Adipose tissue (tissue), 3 donors: ENCODE results near the gene FGF19. TPM values are rescaled to one million over a fixed set of nuclear protein-coding genes. Genes with fewer than 3 reads are reported as not detected.

Experiments
- H3K27ac ChIP-seq: one replicate; pipeline ENCODE4 v1.5.1; 2013; ENCODE audit warnings: low read depth, low read length
- WGBS, 3 donors: extraction: QIAGEN DNeasy Blood & Tissue Kit; methylation state at CpG; one replicate each; pipeline ENCODE4 v1.1.7; 2013; 5-methylcytosine and 5-hydroxymethylcytosine counted together
- polyA plus RNA-seq, 3 donors: library from polyadenylated mRNA; stranded (reverse); fragments of 200-250 nt; gene quantifications; one replicate each; pipeline ENCODE4 v1.2.3, GENCODE V29; 2013
- donor health status: healthy with polysubstance abuse.
- donor health status: Bipolar disorder and iron deficiency.
- donor health status: healthy.

FGF19 gene
- polyA plus RNA-seq, 3 donors = not detected

GRCh38 chr11:69721745-69722144 lies 17.9 kb upstream of the FGF19 start:
- 22 to 42% (median 30%) methylated on average over 9 of the region's 9 CpGs for WGBS, 3 donors

GRCh38 chr11:69721106-69721505 lies 17.3 kb upstream of the FGF19 start:
- WGBS, 3 donors = 26 to 51% (median 32%) methylated on average over 14 of the region's 14 CpGs
- no peak overlapping the region for H3K27ac ChIP-seq

More at GRCh38 chr11:69721745-69722144, 17.9 kb upstream of the FGF19 start:
- H3K27ac ChIP-seq = no peak overlapping the region

- WGBS, 3 donors = 66 to 83% (median 78%) methylated on average over 8 of the region's 8 CpGs
- H3K27ac ChIP-seq = no peak overlapping the region
These were observed 15.1 kb upstream of the FGF19 start for GRCh38 chr11:69718912-69719311.

GRCh38 chr11:69718147-69718546 lies 14.3 kb upstream of the FGF19 start:
- WGBS, 3 donors = 4 to 5% (median 4%) methylated on average over 13 of the region's 13 CpGs
- H3K27ac ChIP-seq = no peak overlapping the region

GRCh38 chr11:69716891-69717747 lies 13.3 kb upstream of the FGF19 start:
- 41 to 63% (median 55%) methylated on average over 5 to 6 of the region's 6 CpGs for WGBS, 3 donors
- H3K27ac ChIP-seq = no peak overlapping the region

- 74 to 83% (median 81%) methylated on average over 11 of the region's 11 CpGs for WGBS, 3 donors
- H3K27ac ChIP-seq = no peak overlapping the region
These were observed 12.3 kb upstream of the FGF19 start for GRCh38 chr11:69716099-69716498.

GRCh38 chr11:69715446-69715845 lies 11.6 kb upstream of the FGF19 start:
- H3K27ac ChIP-seq = no peak overlapping the region
- WGBS, 3 donors = 81 to 84% (median 82%) methylated on average over 19 of the region's 19 CpGs

GRCh38 chr11:69711822-69712801 lies 8.3 kb upstream of the FGF19 start:
- WGBS, 3 donors = 44 to 63% (median 51%) methylated on average over 26 to 28 of the region's 28 CpGs
- no peak overlapping the region for H3K27ac ChIP-seq

- WGBS, 3 donors = 58 to 63% (median 62%) methylated on average over 15 of the region's 15 CpGs
- no peak overlapping the region for H3K27ac ChIP-seq
These were observed 5.0 kb upstream of the FGF19 start for GRCh38 chr11:69708736-69709401.

- 34 to 37% (median 35%) methylated on average over 7 of the region's 7 CpGs for WGBS, 3 donors
- H3K27ac ChIP-seq = no peak overlapping the region
These were observed 3.4 kb upstream of the FGF19 start for GRCh38 chr11:69707176-69707575.

- WGBS, 3 donors = 44 to 54% (median 51%) methylated on average over 20 of the region's 20 CpGs
- H3K27ac ChIP-seq = no peak overlapping the region
These were observed 2.3 kb upstream of the FGF19 start for GRCh38 chr11:69705901-69706787.

- 6 to 26% (median 19%) methylated on average over 18 of the region's 18 CpGs for WGBS, 3 donors
- H3K27ac ChIP-seq = no peak overlapping the region
These were observed 1.6 kb upstream of the FGF19 start for GRCh38 chr11:69705351-69705811.

GRCh38 chr11:69704508-69705253 lies 859 bp upstream of the FGF19 start:
- no peak overlapping the region for H3K27ac ChIP-seq
- 4 to 5% (median 4%) methylated on average over 62 to 63 of the region's 63 CpGs for WGBS, 3 donors

GRCh38 chr11:69703453-69703767 lies 412 bp downstream of the FGF19 start:
- no peak overlapping the region for H3K27ac ChIP-seq
- 1 to 4% (median 1%) methylated on average over 21 to 34 of the region's 34 CpGs for WGBS, 3 donors

- H3K27ac ChIP-seq = no peak overlapping the region
- WGBS, 3 donors = 5 to 6% (median 5%) methylated on average over 44 to 45 of the region's 45 CpGs
These were observed 911 bp downstream of the FGF19 start for GRCh38 chr11:69702769-69703452.

- no peak overlapping the region for H3K27ac ChIP-seq
- 2 to 10% (median 6%) methylated on average over 35 of the region's 35 CpGs for WGBS, 3 donors
These were observed 1.6 kb downstream of the FGF19 start for GRCh38 chr11:69702239-69702691.
